HG02938 (cell line): ENCODE results near the gene PDE7B.
"Not testable (repeated sequence)": the region's sequence is repeated elsewhere in the genome, so short reads cannot be mapped to it uniquely, and the experiment has no call there.

ENCODE experiments used
- ATAC-seq: cut with Tn5 transposase; IDR thresholded peaks from one replicate; pipeline ENCODE4 v1.9.1; 2021; ENCODE audit warnings: mild to moderate bottlenecking, moderate library complexity; ENCODE audit not compliant: unreplicated experiment

PDE7B gene

DNA sequence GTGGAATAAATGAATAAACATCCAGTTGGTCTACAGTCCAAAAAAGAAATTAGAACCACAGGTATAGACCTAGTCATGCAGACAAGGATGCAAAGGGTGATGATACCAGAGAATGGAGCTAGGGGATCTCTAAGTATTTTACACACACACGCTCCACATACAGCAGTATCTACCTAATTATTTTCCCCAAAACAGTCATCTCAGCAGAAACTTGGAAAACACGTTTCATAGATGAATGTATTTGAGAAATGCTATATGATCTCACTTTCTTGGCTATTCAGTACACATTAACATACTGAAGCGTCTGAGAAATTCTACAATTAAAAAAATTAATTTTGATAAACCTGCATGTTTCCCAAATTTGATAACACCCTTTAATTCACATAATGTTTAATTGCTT, 243.3 kb downstream of the PDE7B start:
- ATAC-seq, result no peak

DNA sequence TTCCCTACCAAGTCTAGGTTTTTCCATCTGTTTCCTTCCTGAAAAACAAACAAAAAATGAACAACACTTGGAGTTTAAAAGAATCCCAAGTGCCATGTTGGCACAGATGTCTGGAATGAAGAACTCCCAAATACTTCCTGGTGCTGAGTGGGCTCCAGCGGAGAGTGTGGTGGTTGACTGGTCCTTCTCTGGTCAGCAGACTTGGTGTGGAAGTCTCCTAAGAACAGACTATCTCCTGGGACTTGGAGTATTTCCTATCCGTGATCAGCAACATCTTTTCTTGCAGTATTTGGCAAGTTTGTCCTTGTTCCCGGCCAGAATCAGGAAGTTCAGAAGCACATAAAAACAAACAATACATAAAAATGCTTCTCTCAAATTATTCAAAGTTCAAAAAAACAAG, 244.5 kb downstream of the PDE7B start:
- ATAC-seq, result no peak

DNA sequence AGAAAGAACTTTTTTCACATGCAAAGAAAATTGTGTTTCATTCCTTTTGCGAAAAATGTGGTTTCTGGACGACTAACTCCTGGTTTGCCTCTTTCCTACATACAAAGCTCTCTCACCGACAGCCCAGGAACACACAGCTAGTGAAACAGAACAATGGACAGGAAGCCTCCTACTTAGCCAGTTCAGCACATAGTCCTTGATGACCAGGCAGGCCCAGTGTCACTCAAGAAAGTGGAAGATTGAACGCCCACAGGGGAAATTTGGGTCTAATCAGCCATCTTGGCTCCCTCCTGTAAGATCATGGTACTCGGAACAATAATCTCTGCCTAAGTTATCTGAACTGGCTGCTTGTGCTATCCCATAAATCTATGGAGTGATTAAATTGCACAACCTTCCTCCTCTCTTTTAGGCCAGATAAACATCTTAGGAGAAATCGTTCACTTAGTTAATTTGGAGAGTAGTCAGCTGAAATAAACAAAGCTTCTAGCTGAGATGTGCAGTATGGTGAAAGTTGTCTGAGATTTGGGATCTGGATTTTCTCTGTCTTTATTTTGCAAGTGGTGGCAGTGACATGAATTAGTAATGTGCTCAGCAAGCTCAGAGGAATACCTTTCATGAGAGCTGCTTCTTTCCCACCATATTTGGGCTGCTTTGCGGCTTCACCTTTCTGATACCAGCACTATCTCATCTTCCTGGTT, 251.6 kb downstream of the PDE7B start:
- ATAC-seq, result no peak

DNA sequence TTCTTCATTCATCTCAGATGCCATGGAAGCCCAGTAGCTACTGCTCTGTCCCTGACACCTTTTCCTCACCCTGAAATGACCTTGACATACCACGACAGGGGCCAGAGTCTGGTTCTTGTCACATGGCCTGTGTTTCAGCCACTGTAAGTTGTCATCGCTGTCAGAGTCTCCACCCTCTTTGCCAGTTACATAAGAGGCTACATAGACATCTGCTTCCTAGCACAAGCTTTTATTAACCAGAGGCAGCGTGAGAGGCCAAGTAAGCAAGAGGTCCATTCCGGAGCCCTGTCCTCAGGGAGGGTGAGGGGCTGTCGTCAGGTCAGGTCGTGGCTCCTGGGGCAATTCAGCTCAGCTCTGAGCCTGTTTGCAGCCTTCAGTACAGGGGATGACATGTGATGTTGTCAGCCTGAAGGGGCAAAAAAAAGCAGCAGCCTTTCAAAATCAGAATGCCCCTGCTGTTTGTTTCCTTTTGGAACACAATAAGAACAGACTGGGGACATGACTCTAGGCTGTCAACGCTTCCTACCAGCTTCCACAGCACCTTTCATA, 252.3 kb downstream of the PDE7B start:
- ATAC-seq, result no peak

GRCh38 chr6:136104556-136104955, 253.1 kb downstream of the PDE7B start:
- ATAC-seq, result no peak

- not testable (repeated sequence) for ATAC-seq
Measured at GRCh38 chr6:136105797-136106196, 254.3 kb downstream of the PDE7B start.

- ATAC-seq, result no peak
Measured at GRCh38 chr6:136108361-136108945, 257.0 kb downstream of the PDE7B start.

- no peak for ATAC-seq
Measured at GRCh38 chr6:136111831-136112230, 260.3 kb downstream of the PDE7B start.

GRCh38 chr6:136112262-136112661, 260.8 kb downstream of the PDE7B start:
- ATAC-seq, result no peak

GRCh38 chr6:136113736-136114173, 262.3 kb downstream of the PDE7B start:
- ATAC-seq, result no peak

- ATAC-seq, result no peak
Measured at GRCh38 chr6:136114661-136115060, 263.2 kb downstream of the PDE7B start.

GRCh38 chr6:136115941-136116340, 264.4 kb downstream of the PDE7B start:
- no peak for ATAC-seq

GRCh38 chr6:136117081-136117480, 265.6 kb downstream of the PDE7B start:
- no peak for ATAC-seq

DNA sequence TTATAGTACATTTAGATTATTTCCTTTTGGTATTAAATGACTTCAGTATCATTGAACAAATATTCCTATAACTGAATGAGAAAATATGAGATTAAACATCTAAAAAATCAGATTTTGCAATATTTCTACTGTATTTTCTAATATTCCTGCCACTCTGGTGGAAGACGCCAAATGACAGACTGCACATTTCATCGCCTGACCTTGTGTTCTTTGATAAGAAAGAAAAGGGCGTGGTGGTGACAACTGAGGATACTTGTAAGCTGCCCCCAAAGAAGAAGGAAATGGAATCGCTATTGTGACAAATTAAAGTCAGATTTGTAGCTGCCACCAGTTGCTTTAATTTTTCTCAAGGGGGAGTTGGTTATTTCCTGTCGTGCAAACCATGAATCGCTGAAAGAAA, 267.3 kb downstream of the PDE7B start:
- no peak for ATAC-seq

- no peak for ATAC-seq
Measured at GRCh38 chr6:136123468-136123867, 272.0 kb downstream of the PDE7B start.

DNA sequence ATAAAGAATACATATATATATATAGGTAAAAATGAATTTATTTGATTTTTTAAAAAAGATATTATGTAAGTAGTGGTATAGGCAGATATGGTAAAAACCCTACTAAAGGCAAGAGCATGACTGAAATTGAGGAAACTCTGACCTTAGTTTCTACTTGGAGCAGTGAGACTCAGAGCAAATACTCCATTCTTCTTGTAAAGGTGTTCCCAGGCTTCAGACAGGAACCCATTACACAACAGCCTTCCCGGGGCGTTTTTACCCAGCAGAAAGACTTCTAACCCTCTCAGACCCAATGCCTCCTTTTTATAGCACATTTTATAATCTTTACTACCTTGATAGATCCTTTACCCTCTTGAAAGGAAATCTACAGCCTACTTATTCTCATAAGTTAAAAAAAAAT, 274.1 kb downstream of the PDE7B start:
- no peak for ATAC-seq

DNA sequence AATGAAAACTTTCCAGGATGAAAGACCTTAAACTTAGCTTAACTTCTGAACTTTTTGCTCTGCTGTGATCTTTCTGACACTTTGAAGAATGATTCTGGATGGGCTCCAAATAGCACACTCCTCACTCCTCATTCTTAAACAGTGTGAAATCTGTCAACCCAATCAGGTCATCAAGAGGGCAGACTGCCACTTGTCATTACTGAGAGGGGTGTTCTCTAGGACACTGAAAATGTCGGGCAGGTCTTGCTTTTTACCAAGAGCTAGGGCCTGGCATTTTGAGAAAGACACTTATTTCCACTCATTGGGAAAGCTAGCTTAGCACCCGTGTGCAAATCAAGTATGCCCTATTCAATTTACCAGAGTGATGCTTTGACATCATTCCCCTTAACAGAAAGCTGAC, 276.4 kb downstream of the PDE7B start:
- no peak for ATAC-seq

DNA sequence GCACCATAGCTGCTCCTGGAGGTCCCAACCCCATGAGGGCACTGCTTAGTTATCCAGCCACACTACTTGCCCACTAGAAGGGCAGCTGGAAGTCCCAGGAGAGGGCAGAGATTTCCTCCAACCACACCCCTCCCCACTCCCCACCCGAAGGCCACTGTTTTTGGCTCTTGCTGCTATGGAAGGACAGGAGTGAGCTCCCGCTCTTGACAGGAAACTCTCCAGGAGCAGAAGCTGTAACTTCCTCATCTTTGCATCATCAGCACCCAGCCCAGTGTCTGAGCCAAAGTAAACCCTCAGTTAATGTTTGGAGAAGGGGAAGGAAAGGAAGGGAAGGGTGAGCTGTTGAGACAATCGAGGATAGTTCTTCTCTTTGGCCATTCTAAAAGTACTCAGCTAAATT, 277.9 kb downstream of the PDE7B start:
- no peak for ATAC-seq

DNA sequence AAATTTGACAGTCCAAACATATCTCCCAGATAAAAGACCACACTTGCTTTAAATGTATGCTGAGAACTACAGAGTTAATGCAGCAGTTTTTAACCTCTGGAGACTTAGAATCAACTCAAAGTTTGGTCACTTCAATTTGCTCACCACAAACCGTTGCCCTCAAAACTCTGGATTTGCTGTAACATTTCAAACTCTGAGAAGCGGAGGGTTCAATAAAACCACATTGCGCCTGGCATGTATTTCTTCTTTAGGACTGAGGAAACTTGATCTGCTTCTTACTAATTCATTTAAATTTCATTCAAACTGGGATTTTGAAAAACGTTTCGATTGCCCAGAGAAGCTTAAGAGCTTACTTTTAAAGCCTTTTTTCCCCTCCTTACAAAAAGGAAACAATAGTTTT, 282.8 kb downstream of the PDE7B start:
- ATAC-seq, result no peak

GRCh38 chr6:136134751-136135150, 283.2 kb downstream of the PDE7B start:
- no peak for ATAC-seq

DNA sequence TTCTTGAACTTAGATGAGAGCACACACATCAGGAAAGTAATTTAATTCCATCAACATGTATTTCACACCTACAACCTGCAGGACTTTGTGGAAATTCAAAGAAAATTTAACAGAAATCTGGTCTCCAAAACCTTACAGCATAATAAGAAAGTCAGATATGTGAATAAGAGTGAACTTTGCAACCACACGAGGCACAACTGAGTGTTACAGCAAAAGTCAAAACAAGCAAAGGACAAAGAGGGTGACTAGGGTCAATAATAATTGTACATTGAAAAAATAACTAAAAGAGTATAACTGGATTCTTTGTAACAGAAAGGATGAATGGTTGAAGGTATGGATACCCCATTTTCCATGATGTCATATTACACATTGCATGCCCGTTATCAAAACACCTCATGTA, 284.8 kb downstream of the PDE7B start:
- no peak for ATAC-seq

DNA sequence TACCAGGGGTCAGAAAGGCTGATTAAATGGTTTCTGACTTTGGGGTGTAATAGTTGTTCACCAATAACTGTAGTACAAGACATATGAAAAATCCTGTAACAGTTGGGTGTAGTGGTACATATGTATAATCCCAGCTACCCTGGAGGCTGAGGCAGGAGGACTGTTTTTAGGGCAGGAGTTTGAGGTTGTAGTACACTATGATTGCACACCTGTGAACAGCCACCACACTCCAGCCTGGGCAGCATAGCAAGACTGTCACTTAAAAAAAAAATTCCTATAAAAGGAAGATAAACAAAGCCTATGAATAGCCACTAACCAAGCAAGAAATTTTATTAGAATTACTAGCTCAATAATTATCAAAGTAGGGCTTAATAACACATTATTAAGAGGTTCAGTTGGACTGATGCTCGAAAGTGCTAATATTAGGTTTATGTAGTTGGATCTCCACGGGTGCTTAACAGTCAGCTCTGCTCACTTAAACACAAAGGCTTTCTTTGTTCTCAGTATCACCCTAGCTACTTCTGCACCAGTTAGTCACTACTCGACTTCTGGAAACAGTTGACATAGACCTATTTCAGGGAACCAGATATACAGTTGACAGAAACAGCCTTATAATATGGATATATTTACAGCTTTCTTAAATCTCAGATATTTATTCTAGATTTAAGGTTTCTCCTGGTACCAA, 285.6 kb downstream of the PDE7B start:
- no peak for ATAC-seq
